ENCODE data around the gene CAMK2B. TPM values are rescaled to one million over a fixed set of nuclear protein-coding genes. Genes with fewer than 3 reads are reported as not detected.
A peak's percentile ranks its signal among the peaks of the same experiment; 100 is the strongest.

Gene CAMK2B
- total RNA-seq, 1 donor from 2014 or later, result 0.09 TPM

DNA sequence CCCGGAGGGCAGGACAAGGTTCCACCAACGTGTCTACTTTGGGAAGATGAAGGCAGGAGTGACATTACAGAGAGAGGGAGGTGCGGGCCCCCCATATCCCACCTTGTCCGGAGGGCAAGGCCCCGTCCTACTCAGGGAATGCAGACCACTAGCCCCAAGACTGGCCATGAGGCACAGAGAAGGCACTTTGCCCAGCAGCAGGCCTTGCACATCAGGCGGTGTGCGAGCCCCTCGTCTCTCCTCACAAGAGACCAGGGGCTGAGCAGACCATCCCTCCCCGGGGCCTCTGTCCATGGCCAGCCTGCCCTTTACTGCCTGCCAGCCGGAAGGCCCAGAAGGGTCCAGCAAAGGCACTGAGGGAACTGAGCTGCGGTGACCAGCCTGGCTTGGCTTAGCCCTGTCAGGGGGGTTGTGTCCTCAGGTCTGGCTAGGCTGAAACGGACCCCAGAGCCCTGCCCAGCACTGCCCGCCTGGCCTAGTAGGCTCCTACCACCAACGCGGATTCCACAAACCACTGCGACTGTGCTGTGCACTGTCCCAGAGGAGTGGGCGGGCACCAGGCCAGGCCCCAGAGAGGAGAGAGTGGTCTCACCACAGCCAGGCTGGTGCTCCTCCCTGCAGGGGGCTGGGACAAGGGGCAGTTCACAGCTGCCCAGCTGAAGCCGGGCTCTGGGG, 16.7 kb downstream of the CAMK2B start:
- Mint-ChIP-seq H3K4me1 (peaks cover 6% of the 10 kb centered on the region), H3K9me3 (no peaks in the 10 kb centered on the region), H3K36me3 (no peaks in the 10 kb centered on the region), H3K27me3 (ENCODE audit: insufficient read depth, low read depth) (peaks cover 9% of the 10 kb centered on the region), H3K4me3 (no peak overlapping the region), H3K27ac (peak overlapping the region; percentile 54)
- peaks cover 7% of the 10 kb centered on the region for H3K4me1 ChIP-seq
- H3K79me2 ChIP-seq (ENCODE audit: low read depth), result no peaks in the 10 kb centered on the region
- H3F3A ChIP-seq (ENCODE audit: low read depth), result no peaks in the 10 kb centered on the region
- peak overlapping the region; percentile 80 for H3K4me2 ChIP-seq
- no peaks in the 10 kb centered on the region for H3K9me3 ChIP-seq (ENCODE audit: low read depth)
- H4K20me1 ChIP-seq (ENCODE audit: low read depth), result no peaks in the 10 kb centered on the region
- H3K36me3 ChIP-seq, result no peaks in the 10 kb centered on the region
- H3K4me3 ChIP-seq, result no peak overlapping the region
- H2AFZ ChIP-seq (replicated peaks), result no peak overlapping the region
- TF ChIP-seq EZH2phosphoT487 (IDR thresholded peaks at IDR 0.05), result no peak
- TF ChIP-seq, protein P1, sequence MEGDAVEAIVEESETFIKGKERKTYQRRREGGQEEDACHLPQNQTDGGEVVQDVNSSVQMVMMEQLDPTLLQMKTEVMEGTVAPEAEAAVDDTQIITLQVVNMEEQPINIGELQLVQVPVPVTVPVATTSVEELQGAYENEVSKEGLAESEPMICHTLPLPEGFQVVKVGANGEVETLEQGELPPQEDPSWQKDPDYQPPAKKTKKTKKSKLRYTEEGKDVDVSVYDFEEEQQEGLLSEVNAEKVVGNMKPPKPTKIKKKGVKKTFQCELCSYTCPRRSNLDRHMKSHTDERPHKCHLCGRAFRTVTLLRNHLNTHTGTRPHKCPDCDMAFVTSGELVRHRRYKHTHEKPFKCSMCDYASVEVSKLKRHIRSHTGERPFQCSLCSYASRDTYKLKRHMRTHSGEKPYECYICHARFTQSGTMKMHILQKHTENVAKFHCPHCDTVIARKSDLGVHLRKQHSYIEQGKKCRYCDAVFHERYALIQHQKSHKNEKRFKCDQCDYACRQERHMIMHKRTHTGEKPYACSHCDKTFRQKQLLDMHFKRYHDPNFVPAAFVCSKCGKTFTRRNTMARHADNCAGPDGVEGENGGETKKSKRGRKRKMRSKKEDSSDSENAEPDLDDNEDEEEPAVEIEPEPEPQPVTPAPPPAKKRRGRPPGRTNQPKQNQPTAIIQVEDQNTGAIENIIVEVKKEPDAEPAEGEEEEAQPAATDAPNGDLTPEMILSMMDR (IDR thresholded peaks at IDR 0.05), result no peak
- no peak for TF ChIP-seq EZH2 (IDR thresholded peaks at IDR 0.05)
- H3K9ac ChIP-seq, result no peak overlapping the region
- peaks cover 55% of the 10 kb centered on the region for H3K27me3 ChIP-seq
- DNase-seq (ENCODE audit: low spot score), result peak; percentile 41
- H3K27ac ChIP-seq, result no peak overlapping the region

DNA sequence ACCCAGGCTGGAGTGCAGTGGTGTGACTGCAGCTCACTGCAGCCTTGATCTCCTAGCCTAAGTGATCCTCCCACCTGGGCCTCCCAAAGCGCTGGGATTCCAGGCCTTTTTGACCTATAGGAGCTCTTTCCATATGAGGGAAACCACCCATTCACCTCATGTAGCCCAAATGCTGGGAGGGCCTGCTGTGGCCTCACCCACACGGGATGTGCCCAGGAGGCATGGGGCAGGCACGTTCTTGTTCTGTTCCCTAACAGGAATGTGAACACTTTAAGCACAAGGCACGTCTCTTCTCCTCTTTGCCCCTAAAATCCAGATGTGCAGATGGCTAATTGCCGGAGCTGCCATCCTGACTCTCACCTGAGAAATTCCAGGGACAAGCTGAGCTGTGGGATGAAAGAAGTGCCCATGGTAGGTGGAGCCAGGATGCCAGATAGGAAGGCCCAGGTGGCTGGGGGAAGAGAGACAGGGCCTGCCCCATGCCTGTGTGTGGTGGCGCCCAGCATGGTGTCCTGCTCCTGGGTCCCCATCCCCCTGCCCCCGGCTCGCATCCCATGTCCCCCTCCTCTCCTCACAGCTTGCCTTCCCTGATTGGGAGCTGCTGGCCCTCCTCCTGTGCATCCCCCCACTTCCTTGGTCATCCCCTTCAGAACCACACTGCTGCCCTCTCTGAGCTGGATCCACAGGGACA, 17.3 kb downstream of the CAMK2B start:
- no peaks in the 10 kb centered on the region for H3K36me3 Mint-ChIP-seq
- DNase-seq (ENCODE audit: low spot score), result no peak
- Histone ChIP-seq H3K4me1 (peaks cover 7% of the 10 kb centered on the region), H3K27me3 (peaks cover 58% of the 10 kb centered on the region), H3K9me3 (ENCODE audit: low read depth) (no peaks in the 10 kb centered on the region), H3K79me2 (ENCODE audit: low read depth) (no peaks in the 10 kb centered on the region), H3K9ac (no peak overlapping the region), H3K27ac (no peak overlapping the region), H3K4me2 (no peak overlapping the region), H4K20me1 (ENCODE audit: low read depth) (no peaks in the 10 kb centered on the region), H3F3A (ENCODE audit: low read depth) (no peaks in the 10 kb centered on the region), H3K36me3 (no peaks in the 10 kb centered on the region), H2AFZ (replicated peaks) (no peak overlapping the region), H3K4me3 (no peak overlapping the region)
- TF ChIP-seq EZH2phosphoT487 (IDR thresholded peaks at IDR 0.05), result no peak
- TF ChIP-seq, protein P1 (IDR thresholded peaks at IDR 0.05), result no peak
- no peak for TF ChIP-seq EZH2 (IDR thresholded peaks at IDR 0.05)
- H3K4me3 Mint-ChIP-seq, result no peak overlapping the region
- H3K9me3 Mint-ChIP-seq, result peaks cover 3% of the 10 kb centered on the region
- peak overlapping the region; percentile 54 for H3K27ac Mint-ChIP-seq
- peaks cover 6% of the 10 kb centered on the region for H3K4me1 Mint-ChIP-seq
- H3K27me3 Mint-ChIP-seq (ENCODE audit: insufficient read depth, low read depth), result peaks cover 9% of the 10 kb centered on the region

DNA sequence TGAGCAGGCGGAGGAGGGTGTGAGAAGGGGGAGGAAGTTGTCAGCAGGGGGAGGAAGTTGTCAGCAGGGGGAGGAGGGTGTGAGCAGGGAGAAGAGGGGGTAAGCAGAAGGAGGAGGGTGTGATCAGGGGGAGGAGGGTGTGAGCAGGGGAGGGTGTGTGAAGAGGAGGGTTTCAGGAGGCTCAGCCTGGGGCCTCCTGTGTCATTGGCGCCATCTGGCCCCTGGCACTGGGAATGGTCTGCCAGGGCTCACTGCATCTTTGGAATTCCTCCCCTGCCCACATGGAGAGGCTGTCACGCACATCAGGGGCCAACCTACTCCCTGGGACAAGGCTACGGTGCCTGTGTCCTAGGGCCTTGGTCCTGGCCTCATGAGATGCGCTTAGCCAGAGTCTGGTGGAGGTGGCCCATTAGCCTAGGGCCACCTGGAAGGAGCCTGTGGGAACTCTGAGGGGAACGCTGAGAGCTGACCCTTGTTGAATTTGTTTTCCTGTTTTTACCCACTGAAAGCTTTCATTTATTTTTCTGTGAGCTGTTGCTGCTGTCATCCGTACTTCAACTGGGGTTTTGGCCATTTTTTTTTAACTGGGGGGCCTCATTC, 18.0 kb downstream of the CAMK2B start:
- Histone ChIP-seq H3K4me2 (no peak overlapping the region), H2AFZ (replicated peaks) (no peak overlapping the region), H3K36me3 (no peaks in the 10 kb centered on the region), H3K9ac (no peak overlapping the region), H3K27me3 (peaks cover 54% of the 10 kb centered on the region), H4K20me1 (ENCODE audit: low read depth) (no peaks in the 10 kb centered on the region), H3K9me3 (ENCODE audit: low read depth) (no peaks in the 10 kb centered on the region), H3K79me2 (ENCODE audit: low read depth) (no peaks in the 10 kb centered on the region), H3K27ac (no peak overlapping the region), H3K4me3 (no peak overlapping the region), H3K4me1 (peaks cover 7% of the 10 kb centered on the region), H3F3A (ENCODE audit: low read depth) (no peaks in the 10 kb centered on the region)
- no peak overlapping the region for H3K4me3 Mint-ChIP-seq
- H3K27me3 Mint-ChIP-seq (ENCODE audit: insufficient read depth, low read depth), result peaks cover 9% of the 10 kb centered on the region
- peaks cover 4% of the 10 kb centered on the region for H3K9me3 Mint-ChIP-seq
- no peak overlapping the region for H3K27ac Mint-ChIP-seq
- DNase-seq (ENCODE audit: low spot score), result peak; percentile 63
- H3K36me3 Mint-ChIP-seq, result no peaks in the 10 kb centered on the region
- TF ChIP-seq, protein P1 (IDR thresholded peaks at IDR 0.05), result peak; percentile 42
- no peak for TF ChIP-seq EZH2phosphoT487 (IDR thresholded peaks at IDR 0.05)
- peaks cover 6% of the 10 kb centered on the region for H3K4me1 Mint-ChIP-seq
